ENCODE results near the gene PROK2. TPM values are rescaled to one million over a fixed set of nuclear protein-coding genes. Genes with fewer than 3 reads are reported as not detected.

The PROK2 gene
- total RNA-seq (10 to 100 TPM in 1 of 2 donors, under 1 TPM in 1; 0.32 to 18.1 TPM), polyA plus RNA-seq (ENCODE audit: insufficient read length in 6 of 6) (under 1 TPM in 2 of 6 donors, not detected in 4; 0.11 to 0.21 TPM)
- long read RNA-seq, donor 1 = 0 reads
- long read RNA-seq, donor 2 = 0 reads
- long read RNA-seq, donor 3 = 0 reads
- long read RNA-seq, donor 4 = 0 reads
- long read RNA-seq, donor 5 = 0 reads
- long read RNA-seq, donor 6 = 0 reads
- long read RNA-seq, donor 7 = 0 reads
- long read RNA-seq, donor 8 = 0 reads
- long read RNA-seq, donor 9 = 0 reads
- long read RNA-seq, donor 10, partial matches to known transcripts = 1 of 4 reads
- long read RNA-seq, donor 10, other reads (novel, unspliced or antisense) = 0 of 4 reads
- long read RNA-seq, donor 11 = 0 reads
- long read RNA-seq, donor 12 = 0 reads

GRCh38 chr3:71784914-71785531, at the start of gene PROK2:
Gene PROK2, minus strand, starts transcription at chr3:71785148. Its CDS starts 96 bp downstream, at chr3:71785052.
- intact Hi-C loops (cut with DNase I) = no loop called here
- TF ChIP-seq, protein P1, sequence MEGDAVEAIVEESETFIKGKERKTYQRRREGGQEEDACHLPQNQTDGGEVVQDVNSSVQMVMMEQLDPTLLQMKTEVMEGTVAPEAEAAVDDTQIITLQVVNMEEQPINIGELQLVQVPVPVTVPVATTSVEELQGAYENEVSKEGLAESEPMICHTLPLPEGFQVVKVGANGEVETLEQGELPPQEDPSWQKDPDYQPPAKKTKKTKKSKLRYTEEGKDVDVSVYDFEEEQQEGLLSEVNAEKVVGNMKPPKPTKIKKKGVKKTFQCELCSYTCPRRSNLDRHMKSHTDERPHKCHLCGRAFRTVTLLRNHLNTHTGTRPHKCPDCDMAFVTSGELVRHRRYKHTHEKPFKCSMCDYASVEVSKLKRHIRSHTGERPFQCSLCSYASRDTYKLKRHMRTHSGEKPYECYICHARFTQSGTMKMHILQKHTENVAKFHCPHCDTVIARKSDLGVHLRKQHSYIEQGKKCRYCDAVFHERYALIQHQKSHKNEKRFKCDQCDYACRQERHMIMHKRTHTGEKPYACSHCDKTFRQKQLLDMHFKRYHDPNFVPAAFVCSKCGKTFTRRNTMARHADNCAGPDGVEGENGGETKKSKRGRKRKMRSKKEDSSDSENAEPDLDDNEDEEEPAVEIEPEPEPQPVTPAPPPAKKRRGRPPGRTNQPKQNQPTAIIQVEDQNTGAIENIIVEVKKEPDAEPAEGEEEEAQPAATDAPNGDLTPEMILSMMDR (IDR thresholded peaks at IDR 0.05) = no peak
- DNase-seq = peak in 2 of 4 donors; percentile 31 to 89
- peaks cover 10 to 36% of the 10 kb centered on the region in 2 donors for H3K4me1 ChIP-seq
- peak; percentile 51 for ATAC-seq
- peak within 1 kb of the TSS in 1 of 2 donors; percentile 89 for H3K27ac ChIP-seq
- H3K4me3 ChIP-seq = peak within 1 kb of the TSS in 1 of 2 donors; percentile 54
- H3K9me3 ChIP-seq = no peaks in the 10 kb centered on the region
- no peaks in the 10 kb centered on the region for H3K36me3 ChIP-seq
- H3K27me3 ChIP-seq = peaks cover 62 to 79% of the 10 kb centered on the region in 2 donors

- Histone ChIP-seq H3K36me3 (no peaks in the 10 kb centered on the region), H3K27ac (no peak overlapping the region), H3K9me3 (no peaks in the 10 kb centered on the region), H3K27me3 (no peaks in the 10 kb centered on the region), H3K4me3 (no peak overlapping the region), H3K4me1 (no peaks in the 10 kb centered on the region)
- TF ChIP-seq, protein P1 (IDR thresholded peaks at IDR 0.05) = no peak
- intact Hi-C loops (cut with DNase I) = no loop called here
- DNase-seq (peak in 2 of 4 donors; percentile 6 to 17), ATAC-seq (no peak)
Observed at GRCh38 chr3:71831599-71831998, 46.7 kb upstream of the PROK2 start.

GRCh38 chr3:71825551-71826283, 40.8 kb upstream of the PROK2 start:
- Histone ChIP-seq H3K9me3 (no peaks in the 10 kb centered on the region), H3K4me3 (no peak overlapping the region), H3K4me1 (no peaks in the 10 kb centered on the region), H3K27ac (no peak overlapping the region), H3K27me3 (no peaks in the 10 kb centered on the region), H3K36me3 (no peaks in the 10 kb centered on the region)
- intact Hi-C loops (cut with DNase I) = no loop called here
- TF ChIP-seq, protein P1 (IDR thresholded peaks at IDR 0.05) = no peak
- ATAC-seq (no peak), DNase-seq (no peak)

- intact Hi-C loops (cut with DNase I) = no loop called here
- DNase-seq (no peak), ATAC-seq (no peak)
- Histone ChIP-seq H3K36me3 (no peaks in the 10 kb centered on the region), H3K27me3 (no peaks in the 10 kb centered on the region), H3K4me1 (no peaks in the 10 kb centered on the region), H3K9me3 (no peaks in the 10 kb centered on the region), H3K27ac (no peak overlapping the region), H3K4me3 (no peak overlapping the region)
- TF ChIP-seq, protein P1 (IDR thresholded peaks at IDR 0.05) = no peak
Observed at GRCh38 chr3:71821116-71821515, 36.2 kb upstream of the PROK2 start.

DNA sequence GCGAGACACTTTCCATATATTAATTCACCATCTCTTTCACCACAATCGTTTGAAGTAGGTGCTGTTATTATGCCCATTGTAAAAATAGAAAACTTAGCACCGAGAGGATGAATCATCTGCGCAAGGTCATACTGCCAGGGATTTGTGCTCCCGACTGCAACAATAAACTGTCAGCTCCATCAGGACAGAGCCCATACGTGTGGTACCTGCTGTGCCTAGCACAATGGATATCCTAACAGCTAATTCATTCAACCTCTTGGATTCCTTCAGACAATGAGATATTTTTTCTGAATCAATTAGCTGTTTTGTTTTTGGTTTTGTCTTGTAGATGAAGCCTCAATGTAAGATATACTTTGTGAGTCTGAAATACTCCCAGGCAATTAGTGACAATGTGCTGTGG, 32.3 kb upstream of the PROK2 start:
- H3K4me3 ChIP-seq = no peak overlapping the region
- H3K36me3 ChIP-seq = no peaks in the 10 kb centered on the region
- no peaks in the 10 kb centered on the region for H3K4me1 ChIP-seq
- no peaks in the 10 kb centered on the region for H3K9me3 ChIP-seq
- TF ChIP-seq, protein P1 (IDR thresholded peaks at IDR 0.05) = no peak
- intact Hi-C loops (cut with DNase I) = no loop called here
- no peak overlapping the region for H3K27ac ChIP-seq
- ATAC-seq (no peak), DNase-seq (no peak)
- no peaks in the 10 kb centered on the region for H3K27me3 ChIP-seq

Measured in left lung (tissue), 14 donors.